WI38 (cell line): ENCODE data around the gene SAMD9.

Experiments used
- H3K4me3 ChIP-seq: 2 replicates; pipeline ENCODE4 v1.5.1; 2011; ENCODE audit warnings: low read depth, mild to moderate bottlenecking, control low read depth, low read length
- TF ChIP-seq, protein P1 (sequence below): IDR thresholded peaks from 2 replicates; pipeline ENCODE4 v1.5.1; 2012; ENCODE audit warnings: low read depth, mild to moderate bottlenecking, control low read depth, low read length

SAMD9 gene

DNA sequence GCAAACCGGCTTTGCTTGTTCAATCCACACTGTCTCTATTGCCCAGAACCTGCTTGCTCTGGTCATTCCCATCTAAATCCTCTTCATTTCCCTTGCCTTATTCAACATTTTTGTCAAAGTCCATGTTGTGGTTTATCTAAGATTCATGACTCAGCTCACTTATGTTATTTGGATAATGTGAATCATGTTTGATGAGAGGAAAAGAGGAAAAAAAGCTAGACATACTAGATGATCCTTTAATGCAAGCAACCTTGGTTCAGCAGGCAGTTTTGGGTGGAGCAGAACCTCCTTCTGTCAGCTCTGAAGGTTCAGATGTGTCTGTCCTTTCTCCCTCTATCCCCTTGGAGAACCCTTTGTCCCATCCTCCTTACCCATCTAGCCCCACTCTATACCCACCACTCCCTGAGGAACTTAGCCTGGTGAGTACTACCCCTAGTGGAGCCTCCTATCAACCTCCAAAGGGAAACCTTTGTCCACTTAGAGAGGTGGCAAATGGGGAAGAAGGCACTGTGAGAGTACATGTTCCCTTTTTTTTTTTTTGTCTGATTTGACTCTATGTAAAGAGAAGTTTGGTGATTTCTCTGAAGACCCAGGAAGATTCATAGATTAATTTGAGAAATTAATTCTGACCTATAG lies 32.5 kb upstream of the SAMD9 start:
- TF ChIP-seq, protein P1, sequence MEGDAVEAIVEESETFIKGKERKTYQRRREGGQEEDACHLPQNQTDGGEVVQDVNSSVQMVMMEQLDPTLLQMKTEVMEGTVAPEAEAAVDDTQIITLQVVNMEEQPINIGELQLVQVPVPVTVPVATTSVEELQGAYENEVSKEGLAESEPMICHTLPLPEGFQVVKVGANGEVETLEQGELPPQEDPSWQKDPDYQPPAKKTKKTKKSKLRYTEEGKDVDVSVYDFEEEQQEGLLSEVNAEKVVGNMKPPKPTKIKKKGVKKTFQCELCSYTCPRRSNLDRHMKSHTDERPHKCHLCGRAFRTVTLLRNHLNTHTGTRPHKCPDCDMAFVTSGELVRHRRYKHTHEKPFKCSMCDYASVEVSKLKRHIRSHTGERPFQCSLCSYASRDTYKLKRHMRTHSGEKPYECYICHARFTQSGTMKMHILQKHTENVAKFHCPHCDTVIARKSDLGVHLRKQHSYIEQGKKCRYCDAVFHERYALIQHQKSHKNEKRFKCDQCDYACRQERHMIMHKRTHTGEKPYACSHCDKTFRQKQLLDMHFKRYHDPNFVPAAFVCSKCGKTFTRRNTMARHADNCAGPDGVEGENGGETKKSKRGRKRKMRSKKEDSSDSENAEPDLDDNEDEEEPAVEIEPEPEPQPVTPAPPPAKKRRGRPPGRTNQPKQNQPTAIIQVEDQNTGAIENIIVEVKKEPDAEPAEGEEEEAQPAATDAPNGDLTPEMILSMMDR: no peak
- H3K4me3 ChIP-seq: no peak overlapping the region

DNA sequence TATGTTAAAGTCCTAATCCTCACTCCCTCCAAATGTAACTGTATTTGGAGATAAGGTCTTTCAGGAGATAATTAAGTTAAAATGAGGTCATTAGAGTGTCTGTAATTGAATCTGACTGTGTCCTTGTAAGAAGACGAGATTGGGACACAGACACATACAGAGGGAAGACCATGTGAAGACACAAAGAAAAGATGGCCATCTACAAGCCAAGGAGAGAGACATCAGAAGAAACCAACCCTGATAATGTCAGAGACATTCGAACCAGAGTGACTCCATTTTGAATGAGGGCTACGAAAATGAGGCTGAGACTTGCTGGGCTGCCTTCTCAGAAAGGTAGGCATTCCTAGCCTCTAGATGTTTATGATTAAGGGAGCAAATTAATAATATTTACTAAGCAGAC lies 30.9 kb upstream of the SAMD9 start:
- H3K4me3 ChIP-seq: no peak overlapping the region
- TF ChIP-seq, protein P1: no peak

DNA sequence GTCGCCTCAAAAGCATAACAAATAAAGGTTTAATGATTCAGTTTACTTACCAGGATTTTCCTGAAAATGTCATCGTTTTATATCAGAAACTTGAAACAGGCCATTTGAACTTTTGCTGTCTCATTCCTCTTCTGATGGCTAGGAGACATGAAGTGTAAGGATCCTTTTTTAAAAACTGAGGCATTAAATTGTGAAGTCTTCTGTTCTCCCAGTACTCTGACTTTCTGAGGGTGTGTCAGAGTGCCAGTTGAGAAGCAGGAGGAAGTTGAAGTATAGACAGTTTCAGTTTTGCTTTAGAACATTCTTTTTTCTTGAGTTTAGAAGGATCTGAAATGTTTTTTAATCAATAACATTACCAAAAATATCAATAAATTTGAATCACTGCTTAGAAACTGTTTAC lies 30.4 kb upstream of the SAMD9 start, which contains the start of gene SAMD9L:
SAMD9L (minus strand) TSS at position 242 of the 400 bp plus-strand sequence. CDS start 12,414 bp downstream, outside the sequence.
- peak within 1 kb of the TSS; percentile 69 for H3K4me3 ChIP-seq
- TF ChIP-seq, protein P1: no peak

DNA sequence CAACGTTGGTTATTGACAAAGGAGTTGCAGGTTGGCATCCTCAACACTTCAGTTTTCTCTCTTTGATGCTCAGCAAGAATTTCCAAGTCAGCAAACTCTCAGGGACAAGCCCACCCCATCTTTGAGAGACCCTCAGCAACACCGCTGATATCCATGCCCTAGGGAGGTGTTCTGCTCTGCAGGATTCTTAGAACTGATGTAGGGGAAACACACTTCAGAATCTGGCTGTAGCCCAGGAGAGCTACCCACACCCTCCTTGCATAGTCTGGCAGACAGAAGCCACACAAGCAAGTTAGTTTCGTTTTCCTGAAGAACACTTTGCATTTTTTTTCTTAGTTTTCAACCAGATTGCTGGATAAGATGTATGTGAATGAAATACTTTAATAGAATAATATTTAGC lies 29.6 kb upstream of the SAMD9 start:
- peak overlapping the region; percentile 69 for H3K4me3 ChIP-seq
- TF ChIP-seq, protein P1: no peak

DNA sequence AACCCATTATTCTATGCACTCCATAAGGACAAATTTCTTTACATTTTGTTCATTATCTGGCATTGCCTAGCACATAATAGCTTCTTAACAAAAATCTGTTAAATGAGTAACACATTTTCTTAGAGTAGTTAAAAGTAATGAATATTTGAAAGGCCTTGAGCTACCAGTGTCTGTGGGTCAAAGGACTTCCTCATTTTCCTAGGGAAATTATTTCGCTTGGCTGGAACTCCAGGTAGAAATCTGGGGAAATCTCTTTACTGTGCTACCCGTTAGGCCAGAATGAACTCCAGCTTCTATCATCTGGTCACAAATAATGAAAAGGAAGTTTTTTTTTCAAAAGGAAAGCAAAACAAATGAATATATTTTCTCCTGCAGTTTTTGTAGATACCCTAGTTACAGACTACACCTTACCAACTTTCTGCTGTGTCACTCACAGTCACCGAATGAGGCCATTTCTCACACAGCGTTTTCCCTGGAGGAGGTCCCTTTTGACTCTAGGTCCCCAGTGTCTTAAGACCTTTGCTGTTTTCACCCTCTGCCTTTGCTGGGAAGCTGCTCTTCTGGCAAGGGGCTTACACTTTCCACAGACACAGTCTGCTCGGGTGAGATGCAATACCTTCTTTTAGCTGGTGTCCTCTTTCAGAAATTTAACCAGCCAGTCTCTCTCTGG lies 28.8 kb upstream of the SAMD9 start:
- peak overlapping the region; percentile 69 for H3K4me3 ChIP-seq
- TF ChIP-seq, protein P1: no peak

DNA sequence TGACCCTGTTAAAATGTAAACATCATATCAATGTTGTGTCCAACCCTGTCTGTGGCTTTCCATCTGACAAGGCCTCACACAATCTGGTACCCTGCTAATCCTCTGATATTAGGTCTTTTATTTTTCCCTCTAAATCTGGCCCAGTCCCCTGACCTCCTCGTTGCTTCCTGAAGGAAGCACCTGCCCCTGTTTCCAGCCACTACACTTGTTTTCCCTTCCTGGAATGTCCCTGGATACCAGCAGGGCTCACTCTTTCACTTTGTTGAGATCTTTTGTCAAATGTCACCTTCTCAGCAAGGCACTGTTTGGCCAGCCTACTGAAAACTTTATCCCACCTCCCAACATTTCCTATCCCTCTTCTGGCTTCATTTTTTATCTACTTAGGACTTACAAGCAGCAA lies 28.3 kb upstream of the SAMD9 start:
- no peak overlapping the region for H3K4me3 ChIP-seq

DNA sequence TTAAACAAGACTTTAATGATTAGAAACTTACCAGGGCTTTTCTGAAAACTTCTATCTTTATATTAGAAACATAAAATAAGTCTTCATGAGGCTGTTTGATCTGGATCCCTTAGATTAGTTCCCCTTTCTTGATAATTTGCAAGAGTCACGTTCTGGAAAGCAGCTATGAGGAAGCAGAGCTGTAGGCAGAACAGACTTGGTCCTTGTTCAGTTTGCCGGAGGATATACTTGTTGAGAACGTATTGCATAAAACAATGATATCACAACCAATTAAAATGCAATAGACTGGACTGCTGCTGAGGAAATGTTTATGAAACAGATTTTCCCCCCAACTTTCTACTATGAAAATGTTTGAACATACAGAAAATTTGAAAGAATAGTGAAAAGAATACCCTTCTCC lies 27.6 kb upstream of the SAMD9 start:
- TF ChIP-seq, protein P1: no peak
- H3K4me3 ChIP-seq: no peak overlapping the region

More for the DNA sequence above, 28.3 kb upstream of the SAMD9 start:
- TF ChIP-seq, protein P1: no peak
